Keratinocyte (primary cell): Measurements from ENCODE around the gene HK2.

Source experiments
- CTCF ChIP-seq, 3 experiments: IDR thresholded peaks in 1 of 3; conservative IDR thresholded peaks in 1 of 3; optimal IDR thresholded peaks in 1 of 3; 2 replicates in 2 of 3; 3 replicates in 1 of 3; pipeline versions ENCODE3 to v1.5.1; 2011; ENCODE audit warnings: low read length in 3 of 3, mild to moderate bottlenecking in 3 of 3, moderate library complexity in 2 of 3, control low read depth in 1 of 3, inconsistent platforms in 1 of 3; ENCODE audit not compliant: insufficient read depth in 2 of 3; ENCODE audit errors: extremely low read depth in 1 of 3
- EZH2 ChIP-seq: IDR thresholded peaks from one replicate; pipeline ENCODE4 v1.6.1; 2012; ENCODE audit warnings: inconsistent platforms, mild to moderate bottlenecking, low read length, moderate library complexity

GRCh38 chr2:74872389-74872836 lies 38.5 kb downstream of the HK2 start:
- TF ChIP-seq CTCF (optimal IDR thresholded peaks at IDR 0.05 in 1 of 3, IDR thresholded peaks at IDR 0.05 in 1 of 3, conservative IDR thresholded peaks at IDR 0.05 in 1 of 3; ENCODE audit: extremely low read depth in 1 of 3, insufficient read depth in 2 of 3, low read length in 3 of 3) (no peak), EZH2 (no peak)
